ENCODE data around the gene PTPRN. TPM values are rescaled to one million over a fixed set of nuclear protein-coding genes. Genes with fewer than 3 reads are reported as not detected.

The PTPRN gene
- total and polyA plus RNA-seq, 9 of the 15 experiments (the other 6 are each of a cell fraction or from before 2014, with no cell fraction given), result 0.15 to 2.4 (median 0.43) TPM; not detected in 1

DNA sequence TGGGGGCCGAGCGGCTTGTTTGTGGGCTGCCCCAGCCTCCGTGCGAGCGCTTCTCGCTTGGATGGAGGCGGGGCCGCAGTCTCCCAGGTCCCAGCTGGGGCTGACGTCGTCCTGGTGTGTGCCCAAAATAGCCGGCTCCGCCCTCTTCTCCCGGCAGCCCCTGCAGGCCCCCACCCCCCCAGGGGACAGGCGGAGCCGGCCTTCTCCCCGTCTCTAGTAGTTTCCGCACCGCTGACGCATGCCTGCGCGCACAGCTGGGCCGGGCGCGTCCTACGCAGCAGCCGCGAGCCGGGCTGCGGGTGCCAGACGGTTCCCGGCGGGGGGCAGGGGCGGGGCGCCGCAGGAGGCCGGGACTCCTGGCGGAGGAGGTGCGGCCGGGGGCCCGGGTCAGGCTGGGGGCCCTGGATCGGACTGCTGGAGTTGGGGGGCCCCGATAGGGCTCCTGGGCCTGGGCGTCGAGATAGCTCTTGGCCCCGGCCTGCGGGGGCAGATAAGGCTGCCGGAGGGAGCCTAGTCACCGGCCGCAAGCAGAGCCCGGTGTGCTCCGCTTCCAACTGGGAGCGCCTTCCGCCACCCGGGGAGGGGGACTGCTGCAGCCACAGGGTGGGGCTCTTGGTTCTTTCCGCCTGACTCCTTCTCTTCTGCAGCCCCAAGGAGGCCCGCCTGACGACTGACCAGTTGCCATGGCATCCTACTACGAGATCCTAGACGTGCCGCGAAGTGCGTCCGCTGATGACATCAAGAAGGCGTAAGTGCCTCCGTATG is 29.9 kb downstream of the PTPRN start, which contains the start of gene DNAJB2 (continued):
- TF ChIP-seq, protein P1, sequence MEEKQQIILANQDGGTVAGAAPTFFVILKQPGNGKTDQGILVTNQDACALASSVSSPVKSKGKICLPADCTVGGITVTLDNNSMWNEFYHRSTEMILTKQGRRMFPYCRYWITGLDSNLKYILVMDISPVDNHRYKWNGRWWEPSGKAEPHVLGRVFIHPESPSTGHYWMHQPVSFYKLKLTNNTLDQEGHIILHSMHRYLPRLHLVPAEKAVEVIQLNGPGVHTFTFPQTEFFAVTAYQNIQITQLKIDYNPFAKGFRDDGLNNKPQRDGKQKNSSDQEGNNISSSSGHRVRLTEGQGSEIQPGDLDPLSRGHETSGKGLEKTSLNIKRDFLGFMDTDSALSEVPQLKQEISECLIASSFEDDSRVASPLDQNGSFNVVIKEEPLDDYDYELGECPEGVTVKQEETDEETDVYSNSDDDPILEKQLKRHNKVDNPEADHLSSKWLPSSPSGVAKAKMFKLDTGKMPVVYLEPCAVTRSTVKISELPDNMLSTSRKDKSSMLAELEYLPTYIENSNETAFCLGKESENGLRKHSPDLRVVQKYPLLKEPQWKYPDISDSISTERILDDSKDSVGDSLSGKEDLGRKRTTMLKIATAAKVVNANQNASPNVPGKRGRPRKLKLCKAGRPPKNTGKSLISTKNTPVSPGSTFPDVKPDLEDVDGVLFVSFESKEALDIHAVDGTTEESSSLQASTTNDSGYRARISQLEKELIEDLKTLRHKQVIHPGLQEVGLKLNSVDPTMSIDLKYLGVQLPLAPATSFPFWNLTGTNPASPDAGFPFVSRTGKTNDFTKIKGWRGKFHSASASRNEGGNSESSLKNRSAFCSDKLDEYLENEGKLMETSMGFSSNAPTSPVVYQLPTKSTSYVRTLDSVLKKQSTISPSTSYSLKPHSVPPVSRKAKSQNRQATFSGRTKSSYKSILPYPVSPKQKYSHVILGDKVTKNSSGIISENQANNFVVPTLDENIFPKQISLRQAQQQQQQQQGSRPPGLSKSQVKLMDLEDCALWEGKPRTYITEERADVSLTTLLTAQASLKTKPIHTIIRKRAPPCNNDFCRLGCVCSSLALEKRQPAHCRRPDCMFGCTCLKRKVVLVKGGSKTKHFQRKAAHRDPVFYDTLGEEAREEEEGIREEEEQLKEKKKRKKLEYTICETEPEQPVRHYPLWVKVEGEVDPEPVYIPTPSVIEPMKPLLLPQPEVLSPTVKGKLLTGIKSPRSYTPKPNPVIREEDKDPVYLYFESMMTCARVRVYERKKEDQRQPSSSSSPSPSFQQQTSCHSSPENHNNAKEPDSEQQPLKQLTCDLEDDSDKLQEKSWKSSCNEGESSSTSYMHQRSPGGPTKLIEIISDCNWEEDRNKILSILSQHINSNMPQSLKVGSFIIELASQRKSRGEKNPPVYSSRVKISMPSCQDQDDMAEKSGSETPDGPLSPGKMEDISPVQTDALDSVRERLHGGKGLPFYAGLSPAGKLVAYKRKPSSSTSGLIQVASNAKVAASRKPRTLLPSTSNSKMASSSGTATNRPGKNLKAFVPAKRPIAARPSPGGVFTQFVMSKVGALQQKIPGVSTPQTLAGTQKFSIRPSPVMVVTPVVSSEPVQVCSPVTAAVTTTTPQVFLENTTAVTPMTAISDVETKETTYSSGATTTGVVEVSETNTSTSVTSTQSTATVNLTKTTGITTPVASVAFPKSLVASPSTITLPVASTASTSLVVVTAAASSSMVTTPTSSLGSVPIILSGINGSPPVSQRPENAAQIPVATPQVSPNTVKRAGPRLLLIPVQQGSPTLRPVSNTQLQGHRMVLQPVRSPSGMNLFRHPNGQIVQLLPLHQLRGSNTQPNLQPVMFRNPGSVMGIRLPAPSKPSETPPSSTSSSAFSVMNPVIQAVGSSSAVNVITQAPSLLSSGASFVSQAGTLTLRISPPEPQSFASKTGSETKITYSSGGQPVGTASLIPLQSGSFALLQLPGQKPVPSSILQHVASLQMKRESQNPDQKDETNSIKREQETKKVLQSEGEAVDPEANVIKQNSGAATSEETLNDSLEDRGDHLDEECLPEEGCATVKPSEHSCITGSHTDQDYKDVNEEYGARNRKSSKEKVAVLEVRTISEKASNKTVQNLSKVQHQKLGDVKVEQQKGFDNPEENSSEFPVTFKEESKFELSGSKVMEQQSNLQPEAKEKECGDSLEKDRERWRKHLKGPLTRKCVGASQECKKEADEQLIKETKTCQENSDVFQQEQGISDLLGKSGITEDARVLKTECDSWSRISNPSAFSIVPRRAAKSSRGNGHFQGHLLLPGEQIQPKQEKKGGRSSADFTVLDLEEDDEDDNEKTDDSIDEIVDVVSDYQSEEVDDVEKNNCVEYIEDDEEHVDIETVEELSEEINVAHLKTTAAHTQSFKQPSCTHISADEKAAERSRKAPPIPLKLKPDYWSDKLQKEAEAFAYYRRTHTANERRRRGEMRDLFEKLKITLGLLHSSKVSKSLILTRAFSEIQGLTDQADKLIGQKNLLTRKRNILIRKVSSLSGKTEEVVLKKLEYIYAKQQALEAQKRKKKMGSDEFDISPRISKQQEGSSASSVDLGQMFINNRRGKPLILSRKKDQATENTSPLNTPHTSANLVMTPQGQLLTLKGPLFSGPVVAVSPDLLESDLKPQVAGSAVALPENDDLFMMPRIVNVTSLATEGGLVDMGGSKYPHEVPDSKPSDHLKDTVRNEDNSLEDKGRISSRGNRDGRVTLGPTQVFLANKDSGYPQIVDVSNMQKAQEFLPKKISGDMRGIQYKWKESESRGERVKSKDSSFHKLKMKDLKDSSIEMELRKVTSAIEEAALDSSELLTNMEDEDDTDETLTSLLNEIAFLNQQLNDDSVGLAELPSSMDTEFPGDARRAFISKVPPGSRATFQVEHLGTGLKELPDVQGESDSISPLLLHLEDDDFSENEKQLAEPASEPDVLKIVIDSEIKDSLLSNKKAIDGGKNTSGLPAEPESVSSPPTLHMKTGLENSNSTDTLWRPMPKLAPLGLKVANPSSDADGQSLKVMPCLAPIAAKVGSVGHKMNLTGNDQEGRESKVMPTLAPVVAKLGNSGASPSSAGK (IDR thresholded peaks at IDR 0.05), result no peak; the same call in 1 of the 2 replicates
- TF ChIP-seq, protein P2, sequence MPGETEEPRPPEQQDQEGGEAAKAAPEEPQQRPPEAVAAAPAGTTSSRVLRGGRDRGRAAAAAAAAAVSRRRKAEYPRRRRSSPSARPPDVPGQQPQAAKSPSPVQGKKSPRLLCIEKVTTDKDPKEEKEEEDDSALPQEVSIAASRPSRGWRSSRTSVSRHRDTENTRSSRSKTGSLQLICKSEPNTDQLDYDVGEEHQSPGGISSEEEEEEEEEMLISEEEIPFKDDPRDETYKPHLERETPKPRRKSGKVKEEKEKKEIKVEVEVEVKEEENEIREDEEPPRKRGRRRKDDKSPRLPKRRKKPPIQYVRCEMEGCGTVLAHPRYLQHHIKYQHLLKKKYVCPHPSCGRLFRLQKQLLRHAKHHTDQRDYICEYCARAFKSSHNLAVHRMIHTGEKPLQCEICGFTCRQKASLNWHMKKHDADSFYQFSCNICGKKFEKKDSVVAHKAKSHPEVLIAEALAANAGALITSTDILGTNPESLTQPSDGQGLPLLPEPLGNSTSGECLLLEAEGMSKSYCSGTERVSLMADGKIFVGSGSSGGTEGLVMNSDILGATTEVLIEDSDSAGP (CRISPR knock-in tag; IDR thresholded peaks at IDR 0.05), result no peak
- TF ChIP-seq NFATC3 (IDR thresholded peaks at IDR 0.05) (no peak), SRF (CRISPR knock-in tag; IDR thresholded peaks at IDR 0.05) (no peak)
- TF ChIP-seq, protein P3, sequence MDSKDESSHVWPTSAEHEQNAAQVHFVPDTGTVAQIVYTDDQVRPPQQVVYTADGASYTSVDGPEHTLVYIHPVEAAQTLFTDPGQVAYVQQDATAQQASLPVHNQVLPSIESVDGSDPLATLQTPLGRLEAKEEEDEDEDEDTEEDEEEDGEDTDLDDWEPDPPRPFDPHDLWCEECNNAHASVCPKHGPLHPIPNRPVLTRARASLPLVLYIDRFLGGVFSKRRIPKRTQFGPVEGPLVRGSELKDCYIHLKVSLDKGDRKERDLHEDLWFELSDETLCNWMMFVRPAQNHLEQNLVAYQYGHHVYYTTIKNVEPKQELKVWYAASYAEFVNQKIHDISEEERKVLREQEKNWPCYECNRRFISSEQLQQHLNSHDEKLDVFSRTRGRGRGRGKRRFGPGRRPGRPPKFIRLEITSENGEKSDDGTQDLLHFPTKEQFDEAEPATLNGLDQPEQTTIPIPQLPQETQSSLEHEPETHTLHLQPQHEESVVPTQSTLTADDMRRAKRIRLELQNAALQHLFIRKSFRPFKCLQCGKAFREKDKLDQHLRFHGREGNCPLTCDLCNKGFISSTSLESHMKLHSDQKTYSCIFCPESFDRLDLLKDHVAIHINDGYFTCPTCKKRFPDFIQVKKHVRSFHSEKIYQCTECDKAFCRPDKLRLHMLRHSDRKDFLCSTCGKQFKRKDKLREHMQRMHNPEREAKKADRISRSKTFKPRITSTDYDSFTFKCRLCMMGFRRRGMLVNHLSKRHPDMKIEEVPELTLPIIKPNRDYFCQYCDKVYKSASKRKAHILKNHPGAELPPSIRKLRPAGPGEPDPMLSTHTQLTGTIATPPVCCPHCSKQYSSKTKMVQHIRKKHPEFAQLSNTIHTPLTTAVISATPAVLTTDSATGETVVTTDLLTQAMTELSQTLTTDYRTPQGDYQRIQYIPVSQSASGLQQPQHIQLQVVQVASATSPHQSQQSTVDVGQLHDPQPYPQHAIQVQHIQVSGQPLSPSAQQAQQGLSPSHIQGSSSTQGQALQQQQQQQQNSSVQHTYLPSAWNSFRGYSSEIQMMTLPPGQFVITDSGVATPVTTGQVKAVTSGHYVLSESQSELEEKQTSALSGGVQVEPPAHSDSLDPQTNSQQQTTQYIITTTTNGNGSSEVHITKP (IDR thresholded peaks at IDR 0.05; ENCODE audit: partially characterized antibody), result peak; percentile 8
